Measurements from ENCODE around the gene ALX1. TPM values are rescaled to one million over a fixed set of nuclear protein-coding genes. Genes with fewer than 3 reads are reported as not detected.

The ALX1 gene
- total RNA-seq: 1.9 and 3.0 TPM in 2 replicates
- long read RNA-seq, transcript ALX1-201 (4 exons, 1,445 nt): major isoform, 11 of 13 reads
- long read RNA-seq, partial matches to known transcripts: 0 of 13 reads
- long read RNA-seq, other reads (novel, unspliced or antisense): 2 of 13 reads

GRCh38 chr12:85280165-85280983 is at the start of gene ALX1:
Gene ALX1, plus strand, starts transcription at chr12:85280220. Its CDS starts 42 bp downstream, at chr12:85280262.
- Mint-ChIP-seq H3K27me3 (ENCODE audit: unreplicated experiment) (peaks cover 75% of the 10 kb centered on the region), H3K27ac (ENCODE audit: unreplicated experiment) (peak within 1 kb of the TSS; percentile 87), H3K4me1 (ENCODE audit: unreplicated experiment) (peaks cover 24% of the 10 kb centered on the region), H3K36me3 (ENCODE audit: unreplicated experiment) (no peaks in the 10 kb centered on the region), H3K9me3 (ENCODE audit: unreplicated experiment) (no peaks in the 10 kb centered on the region), H3K4me3 (ENCODE audit: unreplicated experiment) (peak within 1 kb of the TSS; percentile 93)
- TF ChIP-seq, protein P1, sequence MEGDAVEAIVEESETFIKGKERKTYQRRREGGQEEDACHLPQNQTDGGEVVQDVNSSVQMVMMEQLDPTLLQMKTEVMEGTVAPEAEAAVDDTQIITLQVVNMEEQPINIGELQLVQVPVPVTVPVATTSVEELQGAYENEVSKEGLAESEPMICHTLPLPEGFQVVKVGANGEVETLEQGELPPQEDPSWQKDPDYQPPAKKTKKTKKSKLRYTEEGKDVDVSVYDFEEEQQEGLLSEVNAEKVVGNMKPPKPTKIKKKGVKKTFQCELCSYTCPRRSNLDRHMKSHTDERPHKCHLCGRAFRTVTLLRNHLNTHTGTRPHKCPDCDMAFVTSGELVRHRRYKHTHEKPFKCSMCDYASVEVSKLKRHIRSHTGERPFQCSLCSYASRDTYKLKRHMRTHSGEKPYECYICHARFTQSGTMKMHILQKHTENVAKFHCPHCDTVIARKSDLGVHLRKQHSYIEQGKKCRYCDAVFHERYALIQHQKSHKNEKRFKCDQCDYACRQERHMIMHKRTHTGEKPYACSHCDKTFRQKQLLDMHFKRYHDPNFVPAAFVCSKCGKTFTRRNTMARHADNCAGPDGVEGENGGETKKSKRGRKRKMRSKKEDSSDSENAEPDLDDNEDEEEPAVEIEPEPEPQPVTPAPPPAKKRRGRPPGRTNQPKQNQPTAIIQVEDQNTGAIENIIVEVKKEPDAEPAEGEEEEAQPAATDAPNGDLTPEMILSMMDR (IDR thresholded peaks at IDR 0.05): no peak
- peak; percentile 86 for DNase-seq (ENCODE audit: extremely low spot score, unreplicated experiment)

DNA sequence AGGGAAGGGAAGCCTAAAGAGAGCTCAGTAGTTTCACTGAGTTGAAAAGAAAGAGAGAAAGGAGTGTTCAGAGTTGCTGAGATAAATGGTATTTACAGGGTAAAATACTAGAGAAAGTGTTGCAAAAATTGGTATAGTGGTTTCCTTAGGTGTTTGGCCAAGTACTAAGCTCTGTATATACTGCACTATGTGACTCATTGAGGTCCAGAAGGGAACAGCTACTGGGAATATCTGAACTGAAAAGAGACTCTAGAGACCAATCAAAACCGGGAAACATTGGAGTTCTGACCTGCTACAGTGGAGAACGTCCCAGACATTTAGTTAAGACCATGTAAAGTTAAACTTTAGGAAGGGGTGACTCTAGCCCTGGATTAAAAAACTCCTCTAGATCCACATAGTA is 42.7 kb upstream of the ALX1 start:
- Mint-ChIP-seq H3K36me3 (ENCODE audit: unreplicated experiment) (no peaks in the 10 kb centered on the region), H3K4me1 (ENCODE audit: unreplicated experiment) (no peaks in the 10 kb centered on the region), H3K27me3 (ENCODE audit: unreplicated experiment) (peaks cover under 1% of the 10 kb centered on the region), H3K4me3 (ENCODE audit: unreplicated experiment) (no peak overlapping the region), H3K27ac (ENCODE audit: unreplicated experiment) (no peak overlapping the region), H3K9me3 (ENCODE audit: unreplicated experiment) (peaks cover 7% of the 10 kb centered on the region)
- no peak for DNase-seq (ENCODE audit: extremely low spot score, unreplicated experiment)
- TF ChIP-seq, protein P1 (IDR thresholded peaks at IDR 0.05): no peak

GRCh38 chr12:85244561-85244960 is 35.5 kb upstream of the ALX1 start:
- TF ChIP-seq, protein P1 (IDR thresholded peaks at IDR 0.05): no peak
- Mint-ChIP-seq H3K4me3 (ENCODE audit: unreplicated experiment) (no peak overlapping the region), H3K27me3 (ENCODE audit: unreplicated experiment) (peaks cover 12% of the 10 kb centered on the region), H3K9me3 (ENCODE audit: unreplicated experiment) (no peaks in the 10 kb centered on the region), H3K4me1 (ENCODE audit: unreplicated experiment) (peaks cover 1% of the 10 kb centered on the region), H3K36me3 (ENCODE audit: unreplicated experiment) (no peaks in the 10 kb centered on the region), H3K27ac (ENCODE audit: unreplicated experiment) (no peak overlapping the region)
- DNase-seq (ENCODE audit: extremely low spot score, unreplicated experiment): no peak

GRCh38 chr12:85253853-85254252 is 26.2 kb upstream of the ALX1 start:
- H3K9me3 Mint-ChIP-seq (ENCODE audit: unreplicated experiment): no peaks in the 10 kb centered on the region
- TF ChIP-seq, protein P1 (IDR thresholded peaks at IDR 0.05): no peak
- peaks cover 4% of the 10 kb centered on the region for H3K4me1 Mint-ChIP-seq (ENCODE audit: unreplicated experiment)
- H3K4me3 Mint-ChIP-seq (ENCODE audit: unreplicated experiment): no peak overlapping the region
- DNase-seq (ENCODE audit: extremely low spot score, unreplicated experiment): no peak
- no peak overlapping the region for H3K27ac Mint-ChIP-seq (ENCODE audit: unreplicated experiment)
- H3K27me3 Mint-ChIP-seq (ENCODE audit: unreplicated experiment): peaks cover 14% of the 10 kb centered on the region
- H3K36me3 Mint-ChIP-seq (ENCODE audit: unreplicated experiment): no peaks in the 10 kb centered on the region

DNA sequence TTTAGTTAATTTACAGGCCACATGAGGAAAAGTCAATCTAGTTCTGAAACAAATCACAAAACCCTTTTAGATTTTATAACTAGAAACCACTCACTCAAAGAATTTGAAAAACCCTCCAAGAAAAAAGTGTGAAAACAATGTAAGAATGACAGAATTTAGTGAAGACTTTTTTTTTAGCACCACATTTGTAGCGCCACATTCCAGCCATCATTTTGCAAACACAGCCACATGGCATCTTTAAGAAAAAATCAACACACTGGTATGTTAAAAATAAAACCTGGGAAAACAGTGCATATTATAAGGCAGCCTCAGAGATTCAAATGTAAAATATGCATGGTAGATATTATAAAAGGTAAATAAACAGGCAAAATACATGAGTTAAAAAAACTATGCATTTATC is 22.3 kb upstream of the ALX1 start:
- H3K4me3 Mint-ChIP-seq (ENCODE audit: unreplicated experiment): no peak overlapping the region
- peaks cover 6% of the 10 kb centered on the region for H3K27me3 Mint-ChIP-seq (ENCODE audit: unreplicated experiment)
- no peak for DNase-seq (ENCODE audit: extremely low spot score, unreplicated experiment)
- no peaks in the 10 kb centered on the region for H3K9me3 Mint-ChIP-seq (ENCODE audit: unreplicated experiment)
- TF ChIP-seq, protein P1 (IDR thresholded peaks at IDR 0.05): no peak
- no peak overlapping the region for H3K27ac Mint-ChIP-seq (ENCODE audit: unreplicated experiment)
- no peaks in the 10 kb centered on the region for H3K36me3 Mint-ChIP-seq (ENCODE audit: unreplicated experiment)
- H3K4me1 Mint-ChIP-seq (ENCODE audit: unreplicated experiment): peaks cover 4% of the 10 kb centered on the region

Measured in osteocyte (in vitro differentiated cells).